Measurements from ENCODE around the gene ZNF644.
"Not testable (repeated sequence)": the region's sequence is repeated elsewhere in the genome, so short reads cannot be mapped to it uniquely, and the experiment has no call there.

Gene ZNF644

DNA sequence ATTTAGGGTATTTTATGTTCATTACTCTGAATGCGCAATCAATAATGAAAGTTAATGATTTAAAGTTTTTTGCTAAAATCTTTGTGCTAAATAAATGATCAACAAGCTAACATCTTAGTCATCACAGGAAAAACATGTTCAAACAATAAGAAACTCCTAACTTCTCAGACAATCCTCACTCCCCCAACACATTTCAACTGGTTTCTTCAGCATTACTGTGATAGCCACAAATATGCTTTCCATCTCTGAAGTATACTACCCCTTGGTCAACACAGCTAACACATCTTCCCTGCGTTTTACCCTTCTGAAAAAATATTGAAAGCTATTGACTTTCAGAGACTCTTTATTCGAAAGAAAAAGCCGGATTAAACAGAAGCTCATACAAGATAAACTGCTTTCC is 85.8 kb downstream of the ZNF644 start:
- Histone ChIP-seq H3K36me3 (ENCODE audit: insufficient read depth, low read length) (peaks cover 71% of the 10 kb centered on the region), H3K9me2 (ENCODE audit: low read depth, low read length) (no peaks in the 10 kb centered on the region), H3K79me2 (ENCODE audit: insufficient read depth, low read length) (peaks cover 37% of the 10 kb centered on the region), H3K27ac (ENCODE audit: low read depth, low read length, poor library complexity, severe bottlenecking) (no peak overlapping the region), H2AFZ (ENCODE audit: low read length) (no peak overlapping the region), H3K9ac (ENCODE audit: low read length) (no peak overlapping the region), H4K20me1 (ENCODE audit: insufficient read depth, low read length) (no peaks in the 10 kb centered on the region), H3F3A (ENCODE audit: insufficient read depth, low read length) (peaks cover 3% of the 10 kb centered on the region; the same call in 1 of the 2 replicates), H3K4me1 (ENCODE audit: insufficient read depth, low read length, severe bottlenecking) (no peaks in the 10 kb centered on the region), H3K27me3 (ENCODE audit: insufficient read depth, low read length) (no peaks in the 10 kb centered on the region), H3K9me3 (ENCODE audit: low read length) (no peaks in the 10 kb centered on the region), H3K4me2 (ENCODE audit: low read length) (no peak overlapping the region), H3K4me3 (ENCODE audit: low read depth, low read length, poor library complexity, severe bottlenecking) (no peak overlapping the region)
- no peak for TF ChIP-seq EZH2 (IDR thresholded peaks at IDR 0.05; ENCODE audit: borderline replicate concordance, low read length)
- TF ChIP-seq, protein P1, sequence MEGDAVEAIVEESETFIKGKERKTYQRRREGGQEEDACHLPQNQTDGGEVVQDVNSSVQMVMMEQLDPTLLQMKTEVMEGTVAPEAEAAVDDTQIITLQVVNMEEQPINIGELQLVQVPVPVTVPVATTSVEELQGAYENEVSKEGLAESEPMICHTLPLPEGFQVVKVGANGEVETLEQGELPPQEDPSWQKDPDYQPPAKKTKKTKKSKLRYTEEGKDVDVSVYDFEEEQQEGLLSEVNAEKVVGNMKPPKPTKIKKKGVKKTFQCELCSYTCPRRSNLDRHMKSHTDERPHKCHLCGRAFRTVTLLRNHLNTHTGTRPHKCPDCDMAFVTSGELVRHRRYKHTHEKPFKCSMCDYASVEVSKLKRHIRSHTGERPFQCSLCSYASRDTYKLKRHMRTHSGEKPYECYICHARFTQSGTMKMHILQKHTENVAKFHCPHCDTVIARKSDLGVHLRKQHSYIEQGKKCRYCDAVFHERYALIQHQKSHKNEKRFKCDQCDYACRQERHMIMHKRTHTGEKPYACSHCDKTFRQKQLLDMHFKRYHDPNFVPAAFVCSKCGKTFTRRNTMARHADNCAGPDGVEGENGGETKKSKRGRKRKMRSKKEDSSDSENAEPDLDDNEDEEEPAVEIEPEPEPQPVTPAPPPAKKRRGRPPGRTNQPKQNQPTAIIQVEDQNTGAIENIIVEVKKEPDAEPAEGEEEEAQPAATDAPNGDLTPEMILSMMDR (IDR thresholded peaks at IDR 0.05; ENCODE audit: low read length): no peak

DNA sequence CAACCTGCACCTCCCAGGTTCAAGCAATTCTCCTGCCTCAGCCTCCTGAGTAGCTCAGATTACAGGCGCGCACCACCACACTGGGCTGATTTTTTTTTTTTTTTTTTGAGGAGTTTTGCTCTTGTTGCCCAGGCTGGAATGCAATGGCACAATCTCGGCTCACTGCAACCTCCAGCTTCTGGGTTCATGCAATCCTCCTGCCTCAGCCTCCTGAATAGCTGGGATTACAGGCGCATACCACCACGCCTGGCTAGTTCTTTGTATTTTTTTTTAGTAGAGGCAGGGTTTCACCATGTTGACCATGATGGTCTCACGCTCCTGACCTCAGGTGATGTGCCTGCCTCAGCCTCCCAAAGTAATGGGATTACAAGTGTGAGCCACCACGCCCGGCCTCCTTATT is 93.6 kb downstream of the ZNF644 start:
- peaks cover 60% of the 10 kb centered on the region for H3K79me2 ChIP-seq (ENCODE audit: insufficient read depth, low read length)
- H3K9ac ChIP-seq (ENCODE audit: low read length); H2AFZ ChIP-seq (ENCODE audit: low read length); H3K4me1 ChIP-seq (ENCODE audit: insufficient read depth, low read length, severe bottlenecking); H3K27me3 ChIP-seq (ENCODE audit: insufficient read depth, low read length); H4K20me1 ChIP-seq (ENCODE audit: insufficient read depth, low read length); H3K4me3 ChIP-seq (ENCODE audit: low read depth, low read length, poor library complexity, severe bottlenecking); H3K4me2 ChIP-seq (ENCODE audit: low read length); H3K27ac ChIP-seq (ENCODE audit: low read depth, low read length, poor library complexity, severe bottlenecking); H3F3A ChIP-seq (ENCODE audit: insufficient read depth, low read length); H3K9me2 ChIP-seq (ENCODE audit: low read depth, low read length); H3K9me3 ChIP-seq (ENCODE audit: low read length): not testable (repeated sequence)
- peaks cover 23% of the 10 kb centered on the region for H3K36me3 ChIP-seq (ENCODE audit: insufficient read depth, low read length)

DNA sequence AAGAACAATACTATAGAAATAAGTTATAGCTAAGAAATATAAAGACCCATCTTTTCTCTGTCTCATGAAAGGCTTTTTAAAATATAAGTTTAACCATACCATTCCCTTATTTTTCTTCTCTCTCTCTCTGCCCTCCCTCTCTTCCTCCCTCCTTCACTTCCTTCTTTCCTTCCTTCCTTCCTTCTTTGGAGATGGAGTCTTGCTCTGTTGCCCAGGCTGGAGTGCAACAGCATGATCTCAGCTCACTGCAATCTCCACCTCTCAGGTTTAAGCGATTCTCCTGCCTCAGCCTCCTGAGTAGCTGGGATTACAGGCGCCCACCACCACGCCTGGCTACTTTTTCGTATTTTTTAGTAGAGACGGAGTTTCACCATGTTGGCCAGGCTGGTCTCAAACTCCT is 94.2 kb downstream of the ZNF644 start:
- not testable (repeated sequence) for H3K27me3 ChIP-seq (ENCODE audit: insufficient read depth, low read length); H3K9me2 ChIP-seq (ENCODE audit: low read depth, low read length); H3K4me3 ChIP-seq (ENCODE audit: low read depth, low read length, poor library complexity, severe bottlenecking); H3K27ac ChIP-seq (ENCODE audit: low read depth, low read length, poor library complexity, severe bottlenecking); H3K9me3 ChIP-seq (ENCODE audit: low read length); H3K9ac ChIP-seq (ENCODE audit: low read length); H4K20me1 ChIP-seq (ENCODE audit: insufficient read depth, low read length); H3K4me2 ChIP-seq (ENCODE audit: low read length); H3F3A ChIP-seq (ENCODE audit: insufficient read depth, low read length); H3K4me1 ChIP-seq (ENCODE audit: insufficient read depth, low read length, severe bottlenecking); H2AFZ ChIP-seq (ENCODE audit: low read length)
- Histone ChIP-seq H3K79me2 (ENCODE audit: insufficient read depth, low read length) (peaks cover 66% of the 10 kb centered on the region), H3K36me3 (ENCODE audit: insufficient read depth, low read length) (peaks cover 18% of the 10 kb centered on the region)

DNA sequence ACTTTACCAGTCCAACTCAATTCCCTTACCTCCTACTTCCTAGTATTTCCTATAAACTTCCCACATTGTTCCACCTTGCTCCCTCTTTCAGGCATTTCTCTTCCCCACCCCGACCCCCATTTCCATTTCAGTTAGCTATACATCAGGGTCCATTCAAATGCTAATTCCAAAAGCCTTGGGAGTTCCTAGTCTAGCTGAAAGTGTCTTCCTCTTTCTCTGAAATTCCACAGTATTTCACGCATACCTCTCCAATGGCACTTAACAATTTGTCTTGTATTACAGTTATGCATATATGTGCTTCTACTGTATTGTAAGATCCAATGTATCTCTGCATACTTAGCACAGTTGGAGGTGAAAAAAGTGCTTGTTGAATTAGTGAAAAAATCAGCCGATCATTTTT is 94.9 kb downstream of the ZNF644 start:
- Histone ChIP-seq H4K20me1 (ENCODE audit: insufficient read depth, low read length) (no peaks in the 10 kb centered on the region), H3F3A (ENCODE audit: insufficient read depth, low read length) (no peaks in the 10 kb centered on the region), H3K9ac (ENCODE audit: low read length) (no peak overlapping the region), H3K9me2 (ENCODE audit: low read depth, low read length) (no peaks in the 10 kb centered on the region), H3K4me1 (ENCODE audit: insufficient read depth, low read length, severe bottlenecking) (no peaks in the 10 kb centered on the region), H3K27me3 (ENCODE audit: insufficient read depth, low read length) (no peaks in the 10 kb centered on the region), H2AFZ (ENCODE audit: low read length) (no peak overlapping the region), H3K4me3 (ENCODE audit: low read depth, low read length, poor library complexity, severe bottlenecking) (no peak overlapping the region), H3K79me2 (ENCODE audit: insufficient read depth, low read length) (peaks cover 67% of the 10 kb centered on the region), H3K9me3 (ENCODE audit: low read length) (no peaks in the 10 kb centered on the region), H3K27ac (ENCODE audit: low read depth, low read length, poor library complexity, severe bottlenecking) (no peak overlapping the region), H3K4me2 (ENCODE audit: low read length) (no peak overlapping the region), H3K36me3 (ENCODE audit: insufficient read depth, low read length) (peaks cover 15% of the 10 kb centered on the region)
- TF ChIP-seq, protein P1 (IDR thresholded peaks at IDR 0.05; ENCODE audit: low read length): no peak
- no peak for TF ChIP-seq EZH2 (IDR thresholded peaks at IDR 0.05; ENCODE audit: borderline replicate concordance, low read length)
